HFFc6 (cell line): Measurements from ENCODE around the gene NEU4. TPM values are rescaled to one million over a fixed set of nuclear protein-coding genes. Genes with fewer than 3 reads are reported as not detected.
A peak's percentile ranks its signal among the peaks of the same experiment; 100 is the strongest.
"Not testable (repeated sequence)": the region's sequence is repeated elsewhere in the genome, so short reads cannot be mapped to it uniquely, and the experiment has no call there.

Experiments
- DNase-seq: peaks from one replicate; pipeline ENCODE4 v3.0.0-alpha.2; 2018
- H3K27ac Mint-ChIP-seq: 2 replicates; pipeline ENCODE4 v1.8.0; 2020; ENCODE audit warnings: mild to moderate bottlenecking, mixed read lengths
- H3K27me3 Mint-ChIP-seq: 2 replicates; pipeline ENCODE4 v1.8.0; 2021; ENCODE audit warnings: mild to moderate bottlenecking, moderate library complexity, mixed read lengths; ENCODE audit not compliant: insufficient read depth
- H3K36me3 Mint-ChIP-seq: 2 replicates; pipeline ENCODE4 v1.8.0; 2021; ENCODE audit warnings: low read depth, mixed read lengths
- H3K4me1 Mint-ChIP-seq: 2 replicates; pipeline ENCODE4 v1.8.0; 2020; ENCODE audit warnings: low read depth, mixed read lengths
- H3K4me3 Mint-ChIP-seq: 2 replicates; pipeline ENCODE4 v1.8.0; 2020; ENCODE audit warnings: mild to moderate bottlenecking, moderate library complexity, mixed read lengths
- H3K9me3 Mint-ChIP-seq: 2 replicates; pipeline ENCODE4 v1.8.0; 2020; ENCODE audit warnings: mild to moderate bottlenecking, mixed read lengths
- CTCF ChIP-seq: fragments of 200-600 bp; sonication (generic); IDR thresholded peaks from 2 replicates; pipeline ENCODE4 v1.5.0; 2021; ENCODE audit warnings: antibody characterized with exemption, mild to moderate bottlenecking
- total RNA-seq, 6 experiments: library from RNA; stranded (reverse); fragmentation: NEBNext Ultra II Directional; extraction: Animal tissue kit (Norgen Biotek cat#: 25700); gene quantifications; 2 replicates in 1 of 6; 3 replicates in 5 of 6; pipeline ENCODE4 v1.2.3, GENCODE V29; 2021

NEU4 gene
- total RNA-seq, 6 experiments from 2014 or later, result 0.08 TPM; not detected in 5

- Mint-ChIP-seq H3K27me3 (peaks cover 19% of the 10 kb centered on the region), H3K9me3 (peaks cover 25% of the 10 kb centered on the region), H3K4me3 (no peak overlapping the region)
Observed at GRCh38 chr2:241821460-241822263, 12.7 kb downstream of the NEU4 start.

GRCh38 chr2:241822264-241822623 lies 13.3 kb downstream of the NEU4 start:
- Mint-ChIP-seq H3K27me3 (peaks cover 20% of the 10 kb centered on the region), H3K9me3 (peaks cover 31% of the 10 kb centered on the region), H3K36me3 (peaks cover 23% of the 10 kb centered on the region), H3K4me1 (no peaks in the 10 kb centered on the region), H3K4me3 (no peak overlapping the region), H3K27ac (no peak overlapping the region)
- TF ChIP-seq CTCF, result no peak
- DNase-seq, result no peak

More at GRCh38 chr2:241821460-241822263, 12.7 kb downstream of the NEU4 start:
- TF ChIP-seq CTCF, result no peak
- peaks cover 18% of the 10 kb centered on the region for H3K36me3 Mint-ChIP-seq
- no peaks in the 10 kb centered on the region for H3K4me1 Mint-ChIP-seq
- H3K27ac Mint-ChIP-seq, result no peak overlapping the region
- DNase-seq, result no peak

- Mint-ChIP-seq H3K9me3 (peaks cover 40% of the 10 kb centered on the region), H3K36me3 (peaks cover 28% of the 10 kb centered on the region), H3K27me3 (peaks cover 18% of the 10 kb centered on the region)
- DNase-seq, H3K27ac Mint-ChIP-seq, H3K4me3 Mint-ChIP-seq, H3K4me1 Mint-ChIP-seq: not testable (repeated sequence)
Observed at GRCh38 chr2:241823531-241824437, 14.8 kb downstream of the NEU4 start.

- Mint-ChIP-seq H3K9me3 (peaks cover 40% of the 10 kb centered on the region), H3K4me3 (no peak overlapping the region), H3K4me1 (peaks cover under 1% of the 10 kb centered on the region), H3K27ac (no peak overlapping the region), H3K27me3 (peaks cover 24% of the 10 kb centered on the region), H3K36me3 (peaks cover 33% of the 10 kb centered on the region)
- no peak for DNase-seq
- no peak for TF ChIP-seq CTCF
Observed at GRCh38 chr2:241827394-241827793, 18.4 kb downstream of the NEU4 start.

- peak overlapping the region; percentile 81 for H3K27ac Mint-ChIP-seq
- H3K4me1 Mint-ChIP-seq, result peaks cover 17% of the 10 kb centered on the region
- peak; percentile 80 for DNase-seq
- peaks cover 32% of the 10 kb centered on the region for H3K27me3 Mint-ChIP-seq
- peaks cover 15% of the 10 kb centered on the region for H3K36me3 Mint-ChIP-seq
- TF ChIP-seq CTCF, result no peak
- peak overlapping the region; percentile 80 for H3K4me3 Mint-ChIP-seq
- H3K9me3 Mint-ChIP-seq, result peaks cover 7% of the 10 kb centered on the region; the same call in 1 of the 2 replicates
Observed at GRCh38 chr2:241833101-241833663, 24.2 kb downstream of the NEU4 start.

- not testable (repeated sequence) for H3K9me3 Mint-ChIP-seq, DNase-seq
- Mint-ChIP-seq H3K36me3 (peaks cover 15% of the 10 kb centered on the region), H3K4me3 (peak overlapping the region; percentile 80), H3K4me1 (peaks cover 17% of the 10 kb centered on the region), H3K27ac (peak overlapping the region; percentile 81), H3K27me3 (peaks cover 35% of the 10 kb centered on the region)
Observed at GRCh38 chr2:241833756-241834526, 24.9 kb downstream of the NEU4 start.
